Neural cell (in vitro differentiated cells): ENCODE measurements around the gene GNAL. TPM values are rescaled to one million over a fixed set of nuclear protein-coding genes. Genes with fewer than 3 reads are reported as not detected.
A peak's percentile ranks its signal among the peaks of the same experiment; 100 is the strongest.

ENCODE experiments used
- H2AFZ ChIP-seq: fragments of 200-600, 300-800 bp; sonication (generic), shearing (Covaris generic); 2 replicates; pipeline ENCODE4 v1.6.0; 2014; ENCODE audit warnings: low read depth, mild to moderate bottlenecking, antibody characterized with exemption, low read length, moderate library complexity
- H3F3A ChIP-seq: fragments of 200-600 bp; shearing (Covaris generic); 2 replicates; pipeline ENCODE4 v1.6.1; 2016; ENCODE audit warnings: mild to moderate bottlenecking, moderate library complexity, mixed read lengths, antibody characterized with exemption, low read length; ENCODE audit not compliant: insufficient read depth, poor library complexity, severe bottlenecking
- H3K27ac ChIP-seq: fragments of 200-600, 300-800 bp; sonication (generic), shearing (Covaris generic); 2 replicates; pipeline ENCODE4 v1.5.1; 2014; ENCODE audit warnings: mild to moderate bottlenecking, low read length, moderate library complexity
- H3K27me3 ChIP-seq: fragments of 300-800, 200-600 bp; sonication (generic), shearing (Covaris generic); 2 replicates; pipeline ENCODE4 v1.6.0; 2014; ENCODE audit warnings: mild to moderate bottlenecking, low read depth, low read length, moderate library complexity; ENCODE audit not compliant: insufficient read depth
- H3K36me3 ChIP-seq: fragments of 300-800, 200-600 bp; sonication (generic), shearing (Covaris generic); 2 replicates; pipeline ENCODE4 v1.5.1; 2014; ENCODE audit warnings: mild to moderate bottlenecking, antibody characterized with exemption, low read length, moderate library complexity; ENCODE audit not compliant: insufficient read depth
- H3K4me2 ChIP-seq: fragments of 300-800, 200-600 bp; sonication (generic), shearing (Covaris generic); 2 replicates; pipeline ENCODE4 v1.6.0; 2014; ENCODE audit warnings: mild to moderate bottlenecking, low read length
- H3K4me3 ChIP-seq: fragments of 300-800, 200-600 bp; sonication (generic), shearing (Covaris generic); 2 replicates; pipeline ENCODE4 v1.5.1; 2014; ENCODE audit warnings: mild to moderate bottlenecking, low read length, moderate library complexity
- H3K79me2 ChIP-seq: fragments of 200-600 bp; shearing (Covaris generic); replicated peaks from 2 replicates; pipeline ENCODE4 v1.6.0; 2014; ENCODE audit warnings: mild to moderate bottlenecking, low read length, moderate library complexity; ENCODE audit not compliant: insufficient read depth
- H3K9ac ChIP-seq: fragments of 300-800, 200-600 bp; sonication (generic), shearing (Covaris generic); 2 replicates; pipeline ENCODE4 v1.6.1; 2016; ENCODE audit warnings: mild to moderate bottlenecking, low read length, mixed read lengths
- H3K9me2 ChIP-seq: fragments of 200-600 bp; shearing (Covaris generic); 2 replicates; pipeline ENCODE4 v1.6.1; 2016; ENCODE audit warnings: mild to moderate bottlenecking, low read length, mixed read lengths; ENCODE audit not compliant: insufficient read depth
- H3K9me3 ChIP-seq: fragments of 200-600, 300-800 bp; sonication (generic), shearing (Covaris generic); 2 replicates; pipeline ENCODE4 v1.6.1; 2016; ENCODE audit warnings: mild to moderate bottlenecking, mixed run types, low read length, moderate library complexity, mixed read lengths
- H4K20me1 ChIP-seq: fragments of 200-600 bp; shearing (Covaris generic); 2 replicates; pipeline ENCODE4 v1.6.1; 2016; ENCODE audit warnings: mild to moderate bottlenecking, mixed run types; ENCODE audit not compliant: insufficient read depth
- CTCF ChIP-seq: fragments of 450-650 bp; IDR thresholded peaks from 2 replicates; pipeline ENCODE4 v1.5.1; 2014; ENCODE audit warnings: antibody characterized with exemption, mild to moderate bottlenecking, moderate library complexity; ENCODE audit not compliant: poor library complexity, severe bottlenecking
- EP300 ChIP-seq: fragments of 450-650 bp; conservative IDR thresholded peaks from 2 replicates; pipeline ENCODE4 v1.6.1; 2014; ENCODE audit warnings: antibody characterized with exemption, mild to moderate bottlenecking, moderate library complexity; ENCODE audit not compliant: poor library complexity, severe bottlenecking
- EZH2 ChIP-seq: fragments of 200-600, 300-800 bp; shearing (Covaris generic), sonication (generic); IDR thresholded peaks from 2 replicates; pipeline ENCODE4 v1.6.1; 2014; ENCODE audit warnings: antibody characterized with exemption, low read length, borderline replicate concordance, mild to moderate bottlenecking; ENCODE audit not compliant: insufficient read depth, poor library complexity, severe bottlenecking
- MXI1 ChIP-seq: fragments of 450-650 bp; conservative IDR thresholded peaks from 2 replicates; pipeline ENCODE4 v1.6.1; 2014; ENCODE audit warnings: antibody characterized with exemption, mild to moderate bottlenecking; ENCODE audit not compliant: poor library complexity, severe bottlenecking
- POLR2AphosphoS5 ChIP-seq: IDR thresholded peaks from 2 replicates; pipeline ENCODE4 v1.6.1; 2012
- RAD21 ChIP-seq: fragments of 450-650 bp; conservative IDR thresholded peaks from 2 replicates; pipeline ENCODE4 v1.6.1; 2014; ENCODE audit warnings: antibody characterized with exemption, mild to moderate bottlenecking, moderate library complexity
- REST ChIP-seq: IDR thresholded peaks from 2 replicates; pipeline ENCODE4 v1.6.1; 2012; ENCODE audit warnings: borderline replicate concordance
- SMC3 ChIP-seq: fragments of 450-650 bp; conservative IDR thresholded peaks from 2 replicates; pipeline ENCODE4 v1.6.1; 2014; ENCODE audit warnings: antibody characterized with exemption, mild to moderate bottlenecking, moderate library complexity; ENCODE audit not compliant: poor library complexity
- TAF1 ChIP-seq: IDR thresholded peaks from 2 replicates; pipeline ENCODE4 v1.6.1; 2012; ENCODE audit warnings: low read depth
- polyA plus RNA-seq: library from polyadenylated mRNA; depleted of rRNA; stranded (reverse); fragments of >200 nt; gene quantifications from 2 replicates; pipeline ENCODE4 v1.2.3, GENCODE V29; 2014

The GNAL gene
- polyA plus RNA-seq, 1 donor from 2014 or later = 16.7 TPM

- no peak overlapping the region for H3K4me2 ChIP-seq
- no peaks in the 10 kb centered on the region for H3K36me3 ChIP-seq
- no peaks in the 10 kb centered on the region for H3K9me2 ChIP-seq
- H2AFZ ChIP-seq = no peak overlapping the region
- H3K9ac ChIP-seq = no peak overlapping the region
- H3K4me3 ChIP-seq = no peak overlapping the region
- no peaks in the 10 kb centered on the region for H3F3A ChIP-seq
- no peaks in the 10 kb centered on the region for H4K20me1 ChIP-seq
- TF ChIP-seq MXI1 (no peak), TAF1 (no peak), EZH2 (no peak), REST (no peak), POLR2AphosphoS5 (no peak), RAD21 (no peak), CTCF (no peak), EP300 (no peak), SMC3 (no peak)
- H3K9me3 ChIP-seq = no peaks in the 10 kb centered on the region
- no peaks in the 10 kb centered on the region for H3K79me2 ChIP-seq
- H3K27ac ChIP-seq = no peak overlapping the region
- no peaks in the 10 kb centered on the region for H3K27me3 ChIP-seq
These were observed 35.5 kb upstream of the GNAL start for GRCh38 chr18:11653521-11653920.

- H3K9ac ChIP-seq = no peak overlapping the region
- H3K9me2 ChIP-seq = no peaks in the 10 kb centered on the region
- H3K79me2 ChIP-seq = no peaks in the 10 kb centered on the region
- no peaks in the 10 kb centered on the region for H3K36me3 ChIP-seq
- H3K4me2 ChIP-seq = no peak overlapping the region
- no peak overlapping the region for H2AFZ ChIP-seq
- no peak overlapping the region for H3K27ac ChIP-seq
- no peaks in the 10 kb centered on the region for H3K9me3 ChIP-seq
- no peak overlapping the region for H3K4me3 ChIP-seq
- TF ChIP-seq MXI1 = no peak
- no peak for TF ChIP-seq REST
- TF ChIP-seq TAF1 = no peak
- peak; percentile 83 for TF ChIP-seq CTCF
- TF ChIP-seq SMC3 = peak; percentile 83
- no peak for TF ChIP-seq EZH2
- TF ChIP-seq EP300 = no peak
- TF ChIP-seq RAD21 = peak; percentile 87
- H3K27me3 ChIP-seq = no peaks in the 10 kb centered on the region
- no peaks in the 10 kb centered on the region for H3F3A ChIP-seq
- H4K20me1 ChIP-seq = no peaks in the 10 kb centered on the region
These were observed 34.1 kb upstream of the GNAL start for GRCh38 chr18:11654736-11655605.
